Upper lobe of left lung (tissue), 6 donors: Measurements from ENCODE around the gene CDC7. TPM values are rescaled to one million over a fixed set of nuclear protein-coding genes. Genes with fewer than 3 reads are reported as not detected.
A peak's percentile ranks its signal among the peaks of the same experiment; 100 is the strongest.
"Not testable (repeated sequence)": the region's sequence is repeated elsewhere in the genome, so short reads cannot be mapped to it uniquely, and the experiment has no call there.

Experiments used
- ATAC-seq, 2 donors: fragments of 200-7000 bp; cut with Tn5 transposase; one replicate each; pipeline ENCODE4 v1.9.1; 2022; ENCODE audit warnings: mild to moderate bottlenecking in 2 of 2, moderate library complexity in 2 of 2; ENCODE audit not compliant: low FRiP score in 2 of 2
- DNase-seq, 2 donors: peaks; one replicate each; pipeline ENCODE4 v3.0.0-alpha.2; 2019 to 2020
- H3K27ac ChIP-seq, 4 donors: fragments of 200-600 bp; sonication (generic); one replicate each; pipeline ENCODE4 v1.5.1; 2016 to 2019
- H3K27me3 ChIP-seq, 4 donors: fragments of 200-600 bp; sonication (generic); one replicate each; pipeline ENCODE4 v1.5.1; 2017 to 2019
- H3K36me3 ChIP-seq, 4 donors: fragments of 200-600 bp; sonication (generic); one replicate each; pipeline ENCODE4 v1.5.1; 2016 to 2019
- H3K4me1 ChIP-seq, 4 donors: fragments of 200-600 bp; sonication (generic); one replicate each; pipeline ENCODE4 v1.5.1; 2018 to 2019
- H3K4me3 ChIP-seq, 4 donors: fragments of 200-600 bp; sonication (generic); one replicate each; pipeline ENCODE4 v1.5.1; 2017 to 2019; ENCODE audit warnings: mild to moderate bottlenecking in 2 of 4, moderate library complexity in 1 of 4
- H3K9me3 ChIP-seq, 4 donors: fragments of 200-600 bp; sonication (generic); one replicate each; pipeline ENCODE4 v1.5.1; 2018 to 2019
- CTCF ChIP-seq, 6 experiments: fragments of 450-650 bp in 4 of 6; fragments of 200-600 bp in 2 of 6; sonication (generic) in 2 of 6; IDR thresholded peaks; one replicate each; pipeline ENCODE4 v1.5.1; 2016 to 2019; ENCODE audit warnings: antibody characterized with exemption in 6 of 6
- EP300 ChIP-seq, 4 donors: sonication (generic); formaldehyde crosslinking; IDR thresholded peaks; one replicate each; pipeline ENCODE4 v1.5.1; 2017; ENCODE audit warnings: antibody characterized with exemption in 4 of 4, control low read depth in 2 of 4
- POLR2A ChIP-seq, 4 donors: fragments of 450-650 bp; IDR thresholded peaks; one replicate each; pipeline ENCODE4 v1.5.1; 2016 to 2017; ENCODE audit warnings: antibody characterized with exemption in 4 of 4, mild to moderate bottlenecking in 2 of 4
- POLR2AphosphoS5 ChIP-seq, 2 donors: sonication (generic); formaldehyde crosslinking; IDR thresholded peaks; one replicate each; pipeline ENCODE4 v1.5.1; 2017; ENCODE audit warnings: antibody characterized with exemption in 2 of 2
- WGBS, 2 donors: methylation state at CpG; one replicate each; pipeline ENCODE4 v1.1.5; 2017 to 2018; 5-methylcytosine and 5-hydroxymethylcytosine counted together
- total RNA-seq, 6 donors: library from RNA; depleted of rRNA in 4 of 6; stranded (reverse); fragments of >200 nt in 4 of 6; gene quantifications; one replicate each; pipeline versions ENCODE4 v1.1.0 to v1.2.1, GENCODE V29; 2016 to 2021
- donor health status: DM: no; HTN: no; CAD: no; lungs with moderate emphysema.
- donor health status: DM: no; HTN: yes; CAD: no; lungs with severe emphysema.

The CDC7 gene
- total RNA-seq, result 1 to 10 TPM; 1.6 to 6.2 (median 2.6) TPM

- peak; percentile 96 for ATAC-seq
- DNase-seq, result peak; percentile 91 to 97
- peak within 1 kb of the TSS; percentile 40 to 78 (median 70) for H3K4me3 ChIP-seq
- TF ChIP-seq CTCF (IDR thresholded peaks at IDR 0.05) (peak in 4 of 6 experiments; percentile 29 to 44 (median 38)), POLR2A (IDR thresholded peaks at IDR 0.05) (peak in 2 of 4 donors; percentile 23 to 33), EP300 (IDR thresholded peaks at IDR 0.05) (peak in 2 of 4 donors; percentile 69 to 82), POLR2AphosphoS5 (IDR thresholded peaks at IDR 0.05) (peak; percentile 71 to 81)
- no peaks in the 10 kb centered on the region for H3K27me3 ChIP-seq
- H3K27ac ChIP-seq, result peak within 1 kb of the TSS; percentile 79 to 93 (median 84)
- no peaks in the 10 kb centered on the region for H3K9me3 ChIP-seq
- 0% methylated on average over 19 to 66 of the region's 68 CpGs for WGBS, 2 donors
- H3K4me1 ChIP-seq, result peaks cover 7 to 21% (median 14%) of the 10 kb centered on the region in 4 donors
- H3K36me3 ChIP-seq, result no peaks in the 10 kb centered on the region
Observed at GRCh38 chr1:91500756-91501522, at the start of gene CDC7. Gene CDC7, plus strand, starts transcription at chr1:91500851. Its CDS starts 866 bp downstream, at chr1:91501717.

GRCh38 chr1:91454136-91454535 lies 46.5 kb upstream of the CDC7 start:
- no peak for DNase-seq
- Histone ChIP-seq H3K27ac (no peak overlapping the region), H3K36me3 (no peaks in the 10 kb centered on the region), H3K4me3 (no peak overlapping the region), H3K27me3 (no peaks in the 10 kb centered on the region), H3K4me1 (no peaks in the 10 kb centered on the region), H3K9me3 (no peaks in the 10 kb centered on the region)
- ATAC-seq, result no peak
- WGBS, 2 donors, result 76 to 86% methylated on average over 2 of the region's 2 CpGs
- TF ChIP-seq EP300 (IDR thresholded peaks at IDR 0.05) (no peak), POLR2AphosphoS5 (IDR thresholded peaks at IDR 0.05) (no peak), POLR2A (IDR thresholded peaks at IDR 0.05) (no peak), CTCF (IDR thresholded peaks at IDR 0.05) (no peak)

- H3K4me3 ChIP-seq, result no peak overlapping the region
- H3K27ac ChIP-seq, result no peak overlapping the region
- ATAC-seq (peak in 1 of 2 donors; percentile 53), DNase-seq (no peak)
- no peaks in the 10 kb centered on the region for H3K4me1 ChIP-seq
- H3K27me3 ChIP-seq, result no peaks in the 10 kb centered on the region
- 63 to 78% methylated on average over 3 of the region's 3 CpGs for WGBS, 2 donors
- H3K9me3 ChIP-seq, result no peaks in the 10 kb centered on the region
- no peak for TF ChIP-seq CTCF (IDR thresholded peaks at IDR 0.05)
- TF ChIP-seq POLR2AphosphoS5 (IDR thresholded peaks at IDR 0.05), result no peak
- no peak for TF ChIP-seq POLR2A (IDR thresholded peaks at IDR 0.05)
- TF ChIP-seq EP300 (IDR thresholded peaks at IDR 0.05), result no peak
- no peaks in the 10 kb centered on the region for H3K36me3 ChIP-seq
Observed at GRCh38 chr1:91455334-91455733, 45.3 kb upstream of the CDC7 start.

GRCh38 chr1:91455896-91456295 lies 44.8 kb upstream of the CDC7 start:
- no peak for ATAC-seq
- no peak for DNase-seq
- WGBS, 2 donors, result 64 to 73% methylated on average over 1 of the region's 1 CpG

GRCh38 chr1:91465350-91465749 lies 35.3 kb upstream of the CDC7 start:
- not testable (repeated sequence) for H3K4me1 ChIP-seq, H3K27me3 ChIP-seq, H3K27ac ChIP-seq, H3K4me3 ChIP-seq, ATAC-seq, DNase-seq, H3K36me3 ChIP-seq
- peaks cover 5 to 28% (median 13%) of the 10 kb centered on the region in 4 donors for H3K9me3 ChIP-seq
- WGBS, 2 donors, result 76 to 94% methylated on average over 2 of the region's 2 CpGs

More at GRCh38 chr1:91455896-91456295, 44.8 kb upstream of the CDC7 start:
- H3K27me3 ChIP-seq, result no peaks in the 10 kb centered on the region
- no peak overlapping the region for H3K27ac ChIP-seq
- H3K4me3 ChIP-seq, result no peak overlapping the region
- no peaks in the 10 kb centered on the region for H3K4me1 ChIP-seq
- no peaks in the 10 kb centered on the region for H3K9me3 ChIP-seq
- H3K36me3 ChIP-seq, result no peaks in the 10 kb centered on the region
- no peak for TF ChIP-seq POLR2AphosphoS5 (IDR thresholded peaks at IDR 0.05)
- TF ChIP-seq CTCF (IDR thresholded peaks at IDR 0.05), result no peak
- no peak for TF ChIP-seq EP300 (IDR thresholded peaks at IDR 0.05)
- no peak for TF ChIP-seq POLR2A (IDR thresholded peaks at IDR 0.05)
